HG03378 (cell line): ENCODE results near the gene NT5C1B.

Source experiments
- ATAC-seq: cut with Tn5 transposase; IDR thresholded peaks from one replicate; pipeline ENCODE4 v1.9.1; 2021; ENCODE audit warnings: mild to moderate bottlenecking, moderate library complexity; ENCODE audit not compliant: unreplicated experiment

NT5C1B gene

DNA sequence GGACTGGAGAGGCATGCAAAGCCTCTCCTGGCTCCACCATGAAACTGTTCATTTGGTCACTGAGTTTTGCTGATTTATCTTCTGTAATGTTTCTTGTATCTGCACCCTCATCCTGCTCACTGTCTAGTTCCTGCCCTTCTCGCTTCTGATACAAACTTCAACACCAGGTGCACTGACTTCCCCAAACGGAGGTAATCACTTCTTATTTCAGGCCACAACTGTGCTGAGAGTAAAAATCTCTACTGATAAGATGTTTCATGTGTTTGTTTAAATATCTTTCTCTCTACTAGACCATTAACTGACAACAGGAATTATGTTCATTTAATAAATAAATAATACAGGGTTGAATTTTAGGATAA is 10.9 kb upstream of the NT5C1B start:
- no peak for ATAC-seq

DNA sequence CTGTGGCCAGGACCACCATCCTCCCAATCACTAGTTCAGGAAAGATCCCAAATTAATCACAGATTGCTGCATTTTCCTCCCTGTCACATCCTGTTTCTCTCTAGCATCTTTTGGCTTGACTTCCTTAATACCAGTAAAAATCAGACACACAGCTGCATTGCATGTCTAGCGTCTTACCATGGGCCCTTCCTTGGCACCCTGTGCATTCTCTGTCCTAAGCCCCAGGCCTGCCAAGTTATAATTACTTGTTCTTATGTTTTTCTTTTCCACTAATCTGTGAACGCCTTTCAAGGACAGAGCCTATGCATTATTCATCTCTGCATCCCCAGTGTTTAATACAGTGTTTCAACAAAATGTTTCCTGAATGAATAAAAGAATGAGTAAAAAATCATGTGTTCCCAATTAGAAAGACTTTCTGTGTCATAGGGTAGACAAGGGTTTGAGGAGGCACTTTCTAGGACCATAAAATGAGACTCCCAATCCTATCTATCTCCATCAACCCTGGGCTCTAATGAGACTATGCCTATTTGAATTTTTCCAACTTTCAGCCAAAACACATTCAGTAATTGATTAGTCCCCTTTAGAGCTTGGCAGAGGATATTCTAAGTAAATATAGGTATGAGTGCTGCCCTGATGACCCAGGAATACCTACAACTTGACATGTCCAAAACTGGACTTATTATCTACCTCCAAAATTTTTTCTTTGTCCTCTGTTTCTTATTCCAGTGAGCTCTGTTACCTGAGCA is 10.3 kb upstream of the NT5C1B start:
- no peak for ATAC-seq

DNA sequence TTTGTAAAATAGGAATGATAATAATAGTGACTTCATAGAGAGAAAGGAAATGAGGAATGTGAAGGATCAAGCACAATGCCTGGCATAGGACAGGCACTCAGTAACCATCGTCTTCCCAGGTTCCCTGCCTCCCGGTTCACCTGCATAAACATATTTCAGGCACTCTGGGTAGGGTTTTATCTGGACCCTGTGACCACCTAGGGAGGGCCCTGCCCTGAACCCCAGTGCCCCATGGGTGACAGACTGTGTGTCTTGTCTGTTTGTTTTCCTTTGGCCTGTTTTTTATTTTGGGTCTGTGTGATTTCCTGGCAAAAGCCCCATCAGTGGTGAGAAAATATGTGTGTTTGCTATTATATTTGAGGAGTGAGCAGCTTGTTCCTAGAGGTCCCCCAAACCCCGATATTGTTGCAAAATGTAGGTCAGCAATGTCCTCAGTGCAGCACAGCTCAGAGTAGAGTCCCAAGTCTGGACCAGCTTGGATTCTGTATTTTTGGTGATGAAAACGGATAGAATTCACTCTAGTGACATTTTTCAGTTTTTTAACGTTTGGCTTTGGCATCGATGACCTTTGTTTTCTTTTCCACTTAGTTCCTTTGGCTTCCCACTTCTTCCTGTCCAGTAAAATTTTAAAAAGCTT is 9.6 kb upstream of the NT5C1B start:
- ATAC-seq, result no peak

DNA sequence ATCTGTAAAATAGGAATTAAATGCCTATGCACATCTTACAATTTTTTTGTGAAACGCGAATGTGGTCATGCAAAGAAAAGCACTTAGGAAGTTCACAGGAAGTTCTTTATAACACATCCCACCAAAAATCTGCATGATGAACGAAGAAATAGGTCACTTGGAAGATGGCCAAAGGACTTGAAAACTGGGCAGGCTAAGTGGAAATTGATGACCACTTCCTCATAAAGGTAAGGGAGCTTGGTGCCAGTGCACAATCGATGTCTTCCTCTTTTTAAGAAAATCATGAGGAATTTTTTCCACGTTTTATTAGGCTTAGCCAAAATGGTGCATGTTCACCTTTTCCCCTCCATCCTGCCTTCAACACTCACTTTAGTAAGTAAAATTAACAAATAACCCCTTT is 8.2 kb upstream of the NT5C1B start:
- ATAC-seq, result no peak

DNA sequence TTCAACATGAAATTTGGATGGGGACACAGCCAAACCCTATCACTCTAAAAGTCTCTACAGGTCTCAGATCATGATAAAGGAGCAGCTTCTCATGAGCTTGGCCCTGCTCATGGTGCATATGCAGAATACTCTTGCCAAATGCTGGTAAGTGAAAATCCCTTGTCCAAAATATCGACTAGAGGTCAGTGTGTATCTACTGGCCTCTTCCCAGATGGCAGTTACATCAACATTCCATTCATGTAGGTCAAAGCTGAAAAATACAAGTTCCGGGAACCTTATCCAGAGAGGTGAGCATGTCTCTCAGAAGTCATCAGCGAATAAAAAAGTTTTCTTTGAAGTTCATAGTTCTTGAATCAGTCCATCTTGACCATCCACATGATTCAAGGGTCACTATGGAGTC is 7.6 kb upstream of the NT5C1B start:
- no peak for ATAC-seq

DNA sequence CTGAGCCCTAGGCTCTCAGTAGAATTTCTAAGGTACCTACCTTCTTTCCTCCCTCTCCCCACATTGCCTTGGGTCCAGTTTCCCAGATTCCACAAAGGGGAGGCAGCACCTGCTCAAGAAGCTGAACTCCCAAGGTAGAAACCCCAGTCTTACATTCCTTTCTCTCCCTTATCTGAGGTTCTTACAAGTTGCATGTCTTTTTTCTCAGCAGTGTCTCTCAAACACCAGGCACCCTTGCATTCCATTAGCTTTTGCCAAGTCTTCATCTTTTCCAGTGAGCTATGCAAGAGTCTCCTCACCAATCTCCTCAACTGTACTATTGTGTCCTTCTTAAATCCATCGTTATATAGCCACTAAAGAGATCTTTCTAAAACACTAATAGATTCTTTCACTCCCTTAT is 4.1 kb upstream of the NT5C1B start:
- no peak for ATAC-seq

DNA sequence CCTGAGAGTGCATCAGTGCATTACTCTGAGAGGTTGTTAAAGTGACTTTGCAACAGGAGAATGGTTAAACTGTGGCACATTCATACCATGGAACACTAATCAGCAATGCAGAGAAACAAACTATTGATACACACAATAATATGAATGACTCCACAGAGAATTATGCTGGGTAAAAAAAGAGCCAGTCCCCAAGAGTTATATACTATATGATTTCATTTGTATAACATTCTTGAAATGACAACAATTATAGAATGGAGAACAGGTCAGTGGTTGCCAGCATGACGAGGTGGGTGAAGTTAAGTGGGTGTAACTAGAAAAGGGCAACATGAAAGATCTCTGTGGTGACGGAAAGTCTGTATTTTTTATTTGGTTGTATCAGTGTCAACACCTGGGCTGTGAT is 3.0 kb upstream of the NT5C1B start:
- no peak for ATAC-seq

DNA sequence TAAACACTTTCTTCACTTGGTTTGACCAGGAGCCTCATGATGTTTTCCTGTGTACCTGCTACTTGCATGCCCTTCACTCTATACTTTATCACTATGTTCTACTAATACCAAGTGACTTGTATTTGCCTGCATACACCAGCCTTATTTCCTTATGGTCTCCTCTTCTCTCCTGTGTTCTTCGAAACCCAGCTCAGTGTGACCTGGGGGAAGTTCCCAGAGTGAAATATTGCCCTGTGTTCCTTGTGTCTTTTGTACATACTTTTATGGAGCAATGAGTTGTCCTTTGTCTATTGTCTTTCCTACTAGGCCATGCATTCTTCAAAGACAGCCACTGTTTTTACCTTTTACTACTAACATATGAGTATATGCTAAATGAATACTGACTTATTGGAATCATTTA is 567 bp downstream of the NT5C1B start:
- no peak for ATAC-seq

DNA sequence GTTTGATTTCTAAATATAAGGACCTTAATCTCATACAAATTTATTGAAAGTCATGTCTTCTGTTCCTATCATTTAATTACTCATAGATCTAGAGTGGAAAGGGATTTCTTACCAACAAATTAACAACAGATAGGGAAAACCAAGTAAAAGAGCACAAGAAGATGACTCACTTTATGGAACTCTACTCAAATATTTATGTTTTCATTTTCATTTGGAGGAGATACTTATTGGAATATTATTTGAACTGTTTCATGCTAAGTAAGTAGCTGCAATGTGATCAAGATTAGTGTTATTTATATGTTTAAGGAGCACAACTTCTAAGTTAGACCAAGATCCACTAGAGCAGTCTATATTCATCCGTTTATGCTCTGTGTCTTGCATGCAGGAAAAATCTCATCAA is 1.3 kb downstream of the NT5C1B start:
- no peak for ATAC-seq

DNA sequence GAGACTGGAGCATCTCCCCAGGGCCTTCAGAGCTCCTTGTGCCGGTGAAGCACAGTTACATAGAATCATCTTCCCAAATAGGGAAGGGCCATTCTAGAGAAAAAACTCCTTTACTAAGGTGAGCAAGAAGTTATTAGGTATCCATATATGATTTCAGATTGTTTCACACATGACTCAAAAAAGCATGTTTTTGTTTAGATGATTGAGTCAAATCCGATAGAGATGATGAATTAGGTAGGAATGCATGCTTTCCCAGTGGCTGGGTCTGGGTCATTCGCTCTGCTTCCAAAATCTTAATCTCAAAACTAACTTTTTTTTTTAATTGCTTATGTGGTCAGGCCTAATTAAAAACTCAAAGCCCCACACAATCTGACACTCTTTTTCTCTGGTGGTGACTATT is 3.8 kb downstream of the NT5C1B start:
- no peak for ATAC-seq

DNA sequence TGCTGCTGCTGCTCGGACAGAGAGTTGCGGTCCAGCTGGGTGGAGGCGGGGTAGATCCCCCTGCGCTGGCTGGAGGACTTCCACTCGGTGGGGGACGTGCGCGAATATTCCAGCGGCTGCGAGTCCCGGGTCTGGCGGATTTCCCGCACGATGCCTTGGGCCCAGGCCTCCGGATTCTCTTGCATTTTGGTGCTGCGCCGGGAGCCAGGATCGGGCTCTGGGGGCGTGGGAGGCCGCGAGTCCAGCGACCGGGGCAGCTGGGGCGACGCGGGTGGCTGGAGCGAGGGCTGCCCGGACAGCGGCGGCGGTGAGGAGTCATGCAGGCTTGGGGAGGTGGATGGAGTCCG is 4.8 kb downstream of the NT5C1B start:
- no peak for ATAC-seq

DNA sequence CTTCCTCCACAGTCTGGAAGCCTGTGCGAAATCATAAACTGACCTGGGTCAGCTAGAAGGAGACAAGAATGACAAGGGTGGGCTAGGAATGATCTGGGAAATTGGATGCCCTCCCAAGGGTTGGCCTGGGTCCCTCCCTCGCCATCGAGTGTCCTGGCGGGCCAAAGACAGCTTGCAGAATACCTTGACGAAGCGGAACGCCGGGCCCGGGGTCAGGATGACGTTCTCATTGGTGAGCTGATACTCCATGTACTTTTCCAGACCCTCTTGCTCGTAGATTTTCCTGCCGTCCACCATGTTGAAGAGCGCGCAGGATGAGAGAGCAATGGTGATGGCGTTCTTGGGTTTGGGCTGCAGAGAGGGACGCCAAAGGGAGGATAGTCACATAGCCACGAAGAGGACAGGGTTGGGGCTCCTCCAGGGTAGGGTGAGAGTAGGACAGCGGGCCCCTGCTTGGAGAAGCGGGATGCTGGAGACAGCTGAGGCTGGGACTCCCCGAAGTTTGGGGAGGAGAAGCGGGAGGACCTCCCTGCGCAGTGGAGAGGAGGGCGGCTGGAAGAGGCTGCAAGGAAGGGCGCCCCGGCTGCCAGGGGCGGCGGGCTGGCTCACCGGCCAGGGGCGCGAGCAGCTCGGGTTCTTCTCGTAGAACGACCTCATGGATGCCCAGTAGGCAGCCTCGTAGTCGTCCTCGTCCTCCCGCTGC is 5.3 kb downstream of the NT5C1B start:
- ATAC-seq, result no peak

DNA sequence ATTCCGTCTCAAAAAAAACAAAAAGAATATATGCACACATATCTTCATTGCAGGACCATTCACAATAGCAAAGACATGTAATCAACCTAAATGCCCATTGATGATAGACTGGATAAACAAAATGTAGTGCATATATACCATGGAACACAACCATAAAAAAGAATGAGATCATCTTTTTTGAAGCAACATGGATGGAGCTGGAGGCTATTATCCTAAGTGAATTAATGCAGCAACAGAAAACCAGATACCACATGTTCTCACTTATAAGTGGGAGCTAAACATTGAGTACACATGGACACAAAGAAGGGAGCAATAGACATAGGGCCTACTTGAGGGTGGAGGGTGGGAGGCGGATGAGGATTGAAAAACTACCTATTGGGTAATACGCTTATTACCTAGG is 8.8 kb downstream of the NT5C1B start:
- ATAC-seq, result no peak

DNA sequence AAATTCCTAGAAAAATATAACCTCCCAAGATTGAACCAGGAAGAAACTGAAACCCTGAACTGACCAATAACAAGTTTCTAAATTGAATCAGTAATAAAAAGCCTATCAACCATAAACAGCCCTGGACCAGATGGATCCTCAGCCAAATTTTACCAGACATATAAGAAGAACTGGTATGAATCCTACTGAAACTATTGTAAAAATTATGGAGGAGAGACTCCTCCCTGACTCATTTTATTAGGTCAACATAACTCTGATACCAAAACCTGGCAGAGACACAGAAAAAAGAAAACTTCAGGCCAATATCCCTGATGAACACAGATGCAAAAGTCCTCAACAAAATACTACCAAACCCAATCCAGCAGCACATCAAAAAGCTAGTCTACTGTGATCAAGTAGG is 11.3 kb downstream of the NT5C1B start:
- no peak for ATAC-seq

DNA sequence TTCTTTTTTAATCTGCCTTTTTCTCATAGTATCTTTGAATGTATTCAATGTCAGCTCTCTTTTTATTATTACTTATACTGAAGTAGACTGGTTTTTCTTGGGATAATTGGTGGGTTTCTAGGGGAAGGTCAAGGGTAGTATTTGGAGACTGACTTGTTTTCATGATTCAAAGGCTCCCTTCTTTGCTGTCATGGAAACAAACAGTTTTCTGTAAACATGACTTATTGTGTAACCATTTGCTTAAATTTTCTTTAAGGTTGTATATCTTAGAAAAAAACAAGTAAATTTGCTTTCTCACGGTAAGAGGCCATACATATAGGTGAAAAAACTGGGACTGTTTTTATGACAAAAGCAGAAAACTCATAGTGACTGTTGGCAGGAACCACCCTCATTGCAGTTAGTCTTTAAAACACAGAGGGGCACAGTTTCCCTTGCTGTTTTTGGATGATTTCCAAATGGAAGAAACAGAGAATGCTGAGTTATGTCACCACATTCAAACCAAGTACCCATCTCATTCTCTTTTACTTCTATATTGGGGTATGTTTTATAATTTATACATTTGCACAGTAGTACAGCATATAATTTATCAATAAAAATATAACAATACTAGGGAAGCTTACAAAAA is 23.1 kb downstream of the NT5C1B start:
- no peak for ATAC-seq

DNA sequence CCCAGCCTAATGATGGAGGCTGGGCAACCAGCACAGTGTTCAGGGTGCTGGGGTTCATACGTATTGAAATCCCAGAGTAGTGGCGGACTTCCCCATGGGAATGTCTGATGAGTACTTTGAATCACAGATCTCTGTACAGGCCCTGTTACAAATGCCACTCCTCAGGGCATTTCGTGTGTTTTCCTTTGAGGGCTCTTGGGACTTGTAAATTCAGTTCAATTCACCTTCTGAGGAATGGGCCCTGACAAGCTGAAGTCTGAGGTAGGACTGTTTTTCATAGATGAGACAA is 28.6 kb downstream of the NT5C1B start:
- ATAC-seq, result peak; percentile 18

DNA sequence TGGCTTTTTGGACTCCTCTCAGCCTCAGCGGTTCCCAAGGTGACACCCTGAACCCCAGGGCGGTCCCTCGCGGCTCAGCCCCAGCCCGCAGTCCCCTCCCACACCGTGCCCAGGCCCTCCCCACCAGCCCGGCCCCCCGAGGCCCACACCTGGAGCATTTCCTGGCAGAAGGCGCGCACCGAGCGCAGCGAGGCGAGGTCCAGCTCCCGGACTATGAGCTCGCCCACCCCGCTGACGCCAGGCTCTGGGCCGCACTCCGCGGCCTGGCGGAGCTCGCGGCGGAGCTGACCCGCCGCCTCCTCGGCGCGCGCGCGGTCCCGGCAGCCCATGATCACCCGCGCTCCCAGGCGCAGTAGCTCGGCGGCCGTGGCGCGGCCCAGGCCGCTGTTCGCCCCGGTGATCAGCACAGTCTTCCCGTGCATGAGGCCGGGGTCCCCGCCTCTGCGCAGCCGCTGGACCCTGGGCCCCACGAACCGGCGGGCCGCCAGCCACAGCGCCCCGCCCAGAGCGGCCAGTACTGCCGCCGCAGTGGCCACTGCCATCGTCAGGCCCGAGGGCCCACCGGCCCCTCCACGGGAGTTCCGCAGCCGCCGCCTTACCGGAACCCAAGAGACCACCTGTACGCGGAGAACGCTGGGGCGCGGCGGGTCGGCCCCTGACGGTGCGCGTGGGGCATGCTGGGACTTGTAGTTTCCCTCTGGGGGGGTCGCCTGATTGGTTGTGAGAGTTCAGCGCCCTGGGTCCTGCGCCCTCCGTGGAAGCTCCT is 29.2 kb downstream of the NT5C1B start, which contains the start of gene RDH14:
RDH14 (minus strand) TSS at position 623 of the 766 bp plus-strand sequence; CDS start at position 542, 81 bp downstream.
- peak; percentile 97 for ATAC-seq

DNA sequence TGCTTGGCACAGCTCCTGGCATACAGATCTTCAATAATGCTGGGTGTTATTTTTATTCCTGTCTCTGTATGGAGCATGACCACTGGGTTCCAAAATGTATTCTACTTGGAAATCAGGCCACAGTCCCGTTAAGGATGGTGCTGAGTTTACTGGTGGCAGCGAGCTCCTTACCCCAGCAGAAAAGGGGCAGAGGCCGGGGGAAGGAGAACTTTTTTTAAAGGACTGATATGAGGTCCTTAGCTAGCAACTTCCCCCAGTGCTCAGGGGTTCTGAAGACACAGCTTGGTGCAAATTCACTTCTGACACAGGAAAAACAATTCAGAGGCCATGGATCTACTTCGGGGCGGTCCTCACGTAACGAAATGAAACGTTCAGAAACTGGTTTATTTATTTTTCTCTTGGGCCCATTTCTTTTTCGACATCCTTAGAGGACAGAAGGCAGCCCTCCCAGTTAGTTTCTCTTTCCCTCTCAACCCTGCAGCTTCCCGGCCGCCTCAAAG is 29.8 kb downstream of the NT5C1B start:
- ATAC-seq, result no peak

DNA sequence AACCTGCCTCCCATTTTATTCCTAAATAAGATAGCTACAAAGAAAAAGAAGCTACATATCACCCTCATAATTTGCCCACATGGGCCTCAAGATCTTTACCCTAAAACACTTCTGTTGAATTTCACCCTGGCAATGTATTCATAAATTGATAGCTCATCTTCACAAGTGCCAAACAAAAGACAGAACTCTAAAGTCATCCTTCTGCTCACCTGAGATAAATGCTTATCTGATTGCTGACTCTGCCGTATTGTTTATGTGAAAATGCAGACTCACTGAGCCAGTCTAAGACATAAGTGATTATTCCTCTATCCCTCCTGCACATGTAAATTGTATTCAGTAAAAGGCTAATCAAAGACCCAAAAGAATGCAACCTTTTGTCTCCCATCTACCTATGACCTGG is 30.9 kb downstream of the NT5C1B start:
- ATAC-seq, result no peak

DNA sequence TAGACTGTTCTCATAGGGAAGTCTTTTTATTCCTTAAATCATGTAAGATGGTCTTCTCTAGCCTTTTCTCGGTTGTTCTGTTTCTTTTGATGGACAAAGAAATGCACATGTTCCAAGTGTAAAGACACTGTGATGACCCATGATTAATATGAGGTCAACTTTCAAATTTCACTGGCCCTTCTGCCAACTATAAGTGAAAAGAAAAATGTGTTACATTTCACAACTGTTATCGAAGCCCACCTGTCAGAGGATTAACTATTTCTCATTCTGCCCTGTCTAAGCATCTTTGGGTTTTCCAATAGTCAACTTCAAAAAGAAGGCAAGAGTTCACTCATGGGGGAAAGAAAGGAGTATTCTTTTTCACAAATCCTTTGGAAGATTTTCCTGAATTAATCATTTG is 32.2 kb downstream of the NT5C1B start:
- ATAC-seq, result no peak
